HG03432 (cell line): ENCODE data around the gene HUS1B.

ENCODE experiments used
- ATAC-seq: cut with Tn5 transposase; IDR thresholded peaks from one replicate; pipeline ENCODE4 v1.9.1; 2021; ENCODE audit warnings: mild to moderate bottlenecking, moderate library complexity; ENCODE audit not compliant: unreplicated experiment

Gene HUS1B

GRCh38 chr6:624979-625378 is 31.9 kb downstream of the HUS1B start:
- ATAC-seq, result no peak

- no peak for ATAC-seq
Measured at GRCh38 chr6:622462-622861, 34.4 kb downstream of the HUS1B start.

- no peak for ATAC-seq
Measured at GRCh38 chr6:621931-622330, 35.0 kb downstream of the HUS1B start.

- no peak for ATAC-seq
Measured at GRCh38 chr6:620950-621349, 36.0 kb downstream of the HUS1B start.

GRCh38 chr6:620166-620565 is 36.7 kb downstream of the HUS1B start:
- no peak for ATAC-seq

- ATAC-seq, result no peak
Measured at GRCh38 chr6:617456-618100, 39.3 kb downstream of the HUS1B start.

- no peak for ATAC-seq
Measured at GRCh38 chr6:613981-614380, 42.9 kb downstream of the HUS1B start.

- no peak for ATAC-seq
Measured at GRCh38 chr6:611928-612327, 45.0 kb downstream of the HUS1B start.

- ATAC-seq, result no peak
Measured at GRCh38 chr6:610882-611281, 46.0 kb downstream of the HUS1B start.

- ATAC-seq, result no peak
Measured at GRCh38 chr6:609905-610304, 47.0 kb downstream of the HUS1B start.

GRCh38 chr6:606829-607379 is 50.0 kb downstream of the HUS1B start:
- ATAC-seq, result no peak
